ENCODE data around the gene CDH11.

- TF ChIP-seq, protein P1, sequence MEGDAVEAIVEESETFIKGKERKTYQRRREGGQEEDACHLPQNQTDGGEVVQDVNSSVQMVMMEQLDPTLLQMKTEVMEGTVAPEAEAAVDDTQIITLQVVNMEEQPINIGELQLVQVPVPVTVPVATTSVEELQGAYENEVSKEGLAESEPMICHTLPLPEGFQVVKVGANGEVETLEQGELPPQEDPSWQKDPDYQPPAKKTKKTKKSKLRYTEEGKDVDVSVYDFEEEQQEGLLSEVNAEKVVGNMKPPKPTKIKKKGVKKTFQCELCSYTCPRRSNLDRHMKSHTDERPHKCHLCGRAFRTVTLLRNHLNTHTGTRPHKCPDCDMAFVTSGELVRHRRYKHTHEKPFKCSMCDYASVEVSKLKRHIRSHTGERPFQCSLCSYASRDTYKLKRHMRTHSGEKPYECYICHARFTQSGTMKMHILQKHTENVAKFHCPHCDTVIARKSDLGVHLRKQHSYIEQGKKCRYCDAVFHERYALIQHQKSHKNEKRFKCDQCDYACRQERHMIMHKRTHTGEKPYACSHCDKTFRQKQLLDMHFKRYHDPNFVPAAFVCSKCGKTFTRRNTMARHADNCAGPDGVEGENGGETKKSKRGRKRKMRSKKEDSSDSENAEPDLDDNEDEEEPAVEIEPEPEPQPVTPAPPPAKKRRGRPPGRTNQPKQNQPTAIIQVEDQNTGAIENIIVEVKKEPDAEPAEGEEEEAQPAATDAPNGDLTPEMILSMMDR (conservative IDR thresholded peaks at IDR 0.05; ENCODE audit: low read depth, low read length): no peak
- no peak for TF ChIP-seq EZH2 (IDR thresholded peaks at IDR 0.05; ENCODE audit: borderline replicate concordance, low read depth, low read length, poor library complexity, severe bottlenecking)
Measured at GRCh38 chr16:65044026-65044425, 77.8 kb downstream of the CDH11 start.
